ENCODE results near the gene ARHGAP22.

The ARHGAP22 gene

GRCh38 chr10:48464871-48465736, 139.8 kb downstream of the ARHGAP22 start:
- no peak for DNase-seq (ENCODE audit: low read depth in 2 of 2)

DNA sequence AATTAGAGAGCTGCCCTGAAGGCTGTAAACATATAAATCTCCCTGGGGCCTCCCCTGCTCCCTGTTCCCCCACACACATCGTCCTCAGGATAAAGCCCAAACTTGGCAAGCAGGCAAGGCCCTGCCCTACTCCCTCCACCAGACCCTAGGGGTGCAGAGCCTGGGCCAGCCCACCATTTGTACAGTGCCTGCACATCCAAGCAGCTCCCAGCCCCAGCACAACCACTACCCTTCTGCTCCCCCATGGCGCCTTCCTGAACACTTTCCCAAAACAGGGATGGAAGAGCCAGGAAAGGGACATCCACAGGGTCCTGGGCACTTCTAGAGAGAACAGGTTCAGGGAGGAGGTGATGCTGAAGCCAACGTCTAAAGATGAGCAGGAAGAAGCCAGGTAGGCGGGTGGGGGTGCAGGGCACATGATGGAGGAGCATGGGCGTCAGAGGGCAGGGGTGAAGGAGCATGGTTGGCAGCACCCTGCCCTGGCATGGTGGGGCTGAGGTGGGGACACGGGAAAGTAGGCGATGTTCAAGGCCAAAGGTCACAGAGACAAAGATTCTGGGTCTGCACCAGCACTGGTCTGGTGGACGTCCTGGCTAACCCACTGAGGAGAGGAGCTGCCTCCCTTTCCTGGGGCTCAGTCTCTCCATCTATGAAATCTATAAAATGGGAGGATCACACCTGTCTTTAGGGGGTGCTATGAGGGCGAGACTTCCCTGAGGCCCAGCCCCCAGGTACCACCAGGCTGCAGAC, 140.6 kb downstream of the ARHGAP22 start:
- DNase-seq (ENCODE audit: low read depth in 2 of 2), result no peak

DNA sequence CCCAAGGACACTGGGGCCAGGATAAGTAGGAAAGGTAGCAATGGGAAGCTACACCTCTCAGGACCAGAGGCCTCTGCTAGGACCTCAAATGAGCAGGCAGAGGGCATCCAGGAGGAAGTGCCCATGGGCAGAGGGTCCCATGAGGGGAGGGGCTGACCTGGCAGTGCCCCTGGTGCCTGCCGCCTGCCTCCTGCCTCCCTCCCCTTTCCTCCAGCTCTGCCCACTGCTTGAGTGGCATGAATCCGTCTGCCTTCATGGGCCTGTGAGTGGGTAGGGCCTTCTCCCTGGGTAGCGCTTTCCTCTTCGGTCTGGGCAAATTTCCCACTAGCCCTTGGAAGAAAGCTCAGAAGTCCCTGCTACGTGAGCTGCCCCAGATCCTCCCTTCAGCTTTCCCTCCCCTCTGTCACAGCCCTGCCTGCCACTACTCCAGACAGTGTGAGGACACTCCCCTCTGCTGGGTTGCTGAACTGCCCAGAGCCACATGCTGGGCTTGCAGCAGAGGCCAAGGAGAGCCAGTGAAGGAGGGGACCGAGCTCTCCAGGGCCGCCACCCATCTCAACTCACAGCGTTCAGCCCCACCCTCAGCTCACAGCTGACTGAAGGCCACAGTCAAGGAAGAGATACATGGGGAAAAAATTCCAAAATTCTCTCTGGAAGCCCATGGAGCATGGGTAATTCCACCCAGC, 141.4 kb downstream of the ARHGAP22 start:
- DNase-seq (ENCODE audit: low read depth in 2 of 2), result no peak

DNA sequence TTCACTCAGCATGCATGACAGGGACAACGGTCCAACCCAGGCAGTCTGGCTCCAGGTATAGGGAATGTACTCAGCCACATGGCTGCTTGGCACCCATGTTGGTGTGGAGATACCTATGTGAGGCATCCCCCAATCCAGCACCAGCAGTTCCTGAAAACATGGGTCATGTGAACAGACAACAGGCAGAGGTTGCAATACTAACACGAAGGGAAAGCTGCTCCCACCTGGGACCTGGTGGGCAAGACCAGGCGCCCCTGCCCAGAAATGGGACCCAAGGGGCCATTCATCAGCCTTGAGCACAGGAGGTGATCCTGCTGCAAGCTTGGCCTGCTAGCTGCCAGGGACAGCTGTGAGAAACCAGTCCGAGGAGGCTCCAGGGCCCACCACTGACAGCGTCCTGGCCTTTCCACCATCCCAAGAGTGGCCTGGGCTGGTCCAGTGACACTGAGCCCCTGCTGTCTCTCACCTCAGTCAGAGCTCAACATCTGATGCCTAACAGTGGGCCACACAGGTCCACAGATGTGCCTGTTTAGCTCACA, 142.3 kb downstream of the ARHGAP22 start:
- DNase-seq (ENCODE audit: low read depth in 2 of 2), result no peak

DNA sequence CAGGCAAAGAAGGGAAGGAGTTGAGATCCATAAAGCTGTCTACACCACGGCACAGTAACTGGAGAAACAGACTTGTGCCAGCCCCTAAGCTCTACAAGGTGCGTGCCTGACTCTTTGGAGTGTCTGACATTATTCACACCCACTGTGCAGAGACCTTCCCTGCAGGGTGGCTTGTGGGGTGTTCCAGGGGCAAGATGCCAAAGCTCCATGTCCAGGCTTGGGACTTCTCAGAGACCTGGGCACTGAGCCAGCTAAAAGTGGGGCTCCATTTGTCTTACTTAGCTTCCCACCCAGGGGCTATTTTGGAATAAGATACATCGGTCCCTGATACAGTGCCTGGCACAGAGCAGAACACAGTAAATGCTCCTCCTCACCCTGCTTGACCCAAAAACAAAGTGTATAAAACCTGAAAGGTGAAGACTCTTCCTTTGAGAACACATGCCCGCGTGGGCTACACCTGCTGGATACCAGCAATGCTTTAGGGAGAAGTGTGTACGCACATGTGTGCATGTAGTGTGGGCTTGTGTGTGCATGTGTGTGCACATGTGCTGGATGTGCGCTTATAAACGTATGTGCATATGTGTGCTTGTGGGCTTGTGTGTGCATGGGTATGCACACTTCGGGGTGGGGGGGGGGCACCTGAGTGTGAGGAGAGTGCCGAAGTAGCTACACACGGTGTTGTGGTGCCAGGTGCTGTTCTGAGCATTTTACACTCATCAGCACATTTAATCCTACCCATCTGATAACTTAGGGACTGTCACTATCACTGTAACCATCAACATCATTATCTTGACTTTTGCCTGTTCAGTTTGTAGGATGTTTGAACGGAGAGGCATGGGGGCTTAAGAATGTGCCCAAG, 143.0 kb downstream of the ARHGAP22 start:
- DNase-seq (ENCODE audit: low read depth in 2 of 2), result no peak

GRCh38 chr10:48460182-48460581, 144.7 kb downstream of the ARHGAP22 start:
- no peak for DNase-seq (ENCODE audit: low read depth in 2 of 2)

- no peak for DNase-seq (ENCODE audit: low read depth in 2 of 2)
Measured at GRCh38 chr10:48459270-48460150, 145.4 kb downstream of the ARHGAP22 start.

- DNase-seq (ENCODE audit: low read depth in 2 of 2), result no peak
Measured at GRCh38 chr10:48458662-48459048, 146.2 kb downstream of the ARHGAP22 start.

GRCh38 chr10:48457949-48458661, 146.8 kb downstream of the ARHGAP22 start:
- DNase-seq (ENCODE audit: low read depth in 2 of 2), result no peak

DNA sequence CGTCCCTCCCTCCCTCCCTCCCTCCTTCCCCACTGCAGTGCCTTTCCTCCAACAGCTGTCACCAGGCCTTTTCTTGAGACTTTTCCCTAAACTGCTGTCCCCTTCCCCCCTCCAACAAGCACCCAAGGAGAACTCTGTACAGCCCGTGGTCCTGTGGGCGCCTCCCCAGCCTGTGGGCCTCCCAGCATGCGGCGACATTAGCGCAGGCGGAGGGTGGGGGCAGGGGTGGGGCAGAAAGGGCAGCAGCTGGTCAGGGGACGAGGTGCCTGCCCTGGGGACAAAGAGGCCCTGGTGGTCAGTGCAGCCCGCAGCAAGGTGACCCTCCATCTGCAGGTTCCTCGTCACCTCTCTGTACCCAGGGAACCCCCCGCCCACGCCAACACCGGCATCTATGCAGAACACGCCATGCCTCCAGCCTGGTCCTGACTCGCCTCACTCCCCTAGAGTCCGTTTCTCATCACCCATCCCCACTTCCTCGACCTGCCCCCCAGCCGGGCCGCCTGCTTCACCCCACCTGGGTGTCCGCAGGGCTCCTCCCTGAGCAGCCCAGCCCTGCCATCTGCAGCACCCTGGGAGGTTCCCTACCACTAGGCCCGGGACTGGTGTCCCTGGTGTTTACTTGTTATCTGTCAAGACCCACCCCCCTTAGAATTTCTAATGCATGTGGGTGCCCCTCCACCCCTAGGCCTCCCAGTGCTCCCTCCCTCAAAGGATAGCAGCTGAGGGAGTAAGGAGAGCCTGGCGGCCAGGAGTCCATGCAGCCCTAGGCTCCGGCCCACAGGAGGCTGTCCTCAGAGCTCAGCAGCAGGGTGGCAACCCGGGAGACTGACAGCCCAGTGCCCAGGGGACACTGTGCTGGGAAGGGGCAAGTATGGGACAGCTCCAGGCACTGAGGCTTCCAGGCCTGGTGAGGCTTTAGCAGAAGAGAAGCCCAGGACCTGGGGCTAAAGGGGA, 147.8 kb downstream of the ARHGAP22 start:
- DNase-seq (ENCODE audit: low read depth in 2 of 2), result no peak

DNA sequence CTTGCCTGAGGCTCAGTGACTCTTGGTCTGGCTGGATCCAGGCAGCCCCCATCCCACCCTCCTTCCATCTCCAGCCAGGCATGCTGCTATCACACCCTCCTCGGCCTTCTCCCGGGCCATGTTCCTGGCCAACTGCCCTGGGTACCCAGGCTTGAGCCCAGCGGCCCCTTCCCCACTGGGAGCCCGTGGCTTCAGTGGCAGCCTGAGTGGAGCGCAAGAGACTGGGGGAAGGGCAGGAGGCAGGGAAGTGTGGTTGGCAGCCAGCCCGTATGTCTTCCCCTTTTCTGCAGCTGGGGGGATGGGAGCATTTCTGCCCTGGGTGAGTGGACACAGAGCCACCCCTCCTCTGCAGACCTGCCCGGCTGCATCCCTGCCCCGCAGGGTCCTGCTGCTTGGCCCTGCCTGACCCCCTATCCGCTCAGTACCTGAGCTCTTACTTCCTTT, 148.5 kb downstream of the ARHGAP22 start:
- no peak for DNase-seq (ENCODE audit: low read depth in 2 of 2)

DNA sequence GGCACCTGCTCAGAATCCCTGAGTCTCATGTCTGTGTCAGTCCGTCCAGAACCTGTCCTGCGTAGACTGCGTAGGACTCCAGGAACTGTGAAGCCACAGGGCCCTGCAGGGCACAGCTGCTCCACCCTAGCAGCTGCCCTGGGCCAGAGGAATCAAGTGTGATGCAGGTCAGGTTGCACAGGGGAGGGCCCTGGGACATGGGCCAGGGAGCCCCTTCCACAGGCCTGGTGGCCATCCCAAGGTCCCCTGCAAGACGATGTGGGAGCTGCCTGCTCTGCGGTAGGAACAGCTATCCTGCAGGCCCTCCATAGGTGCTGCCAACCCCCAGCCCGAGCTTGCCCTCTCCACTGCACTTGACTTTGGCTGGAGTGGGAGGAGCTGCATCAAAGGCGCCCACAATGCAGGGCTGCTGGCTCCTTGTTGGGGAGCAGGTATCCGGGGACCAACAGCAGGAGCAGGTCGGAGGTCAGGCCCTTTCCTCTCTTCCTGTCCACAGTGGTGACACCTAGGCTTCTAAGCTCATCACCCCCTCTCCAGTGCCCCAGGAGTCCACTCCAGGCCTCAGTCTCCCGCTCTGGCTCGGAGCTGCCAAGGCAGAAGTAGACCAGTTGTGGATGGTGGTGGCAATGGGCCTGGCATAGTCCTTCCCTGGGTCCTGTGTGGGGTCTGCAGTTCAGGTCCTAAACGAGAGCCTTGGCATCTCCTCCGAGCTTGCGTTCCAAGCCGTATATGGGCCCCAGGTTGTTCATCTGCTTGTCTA, 149.3 kb downstream of the ARHGAP22 start:
- DNase-seq (ENCODE audit: low read depth in 2 of 2), result no peak

- DNase-seq (ENCODE audit: low read depth in 2 of 2), result no peak
Measured at GRCh38 chr10:48455055-48455391, 149.8 kb downstream of the ARHGAP22 start.

GRCh38 chr10:48454302-48455054, 150.4 kb downstream of the ARHGAP22 start:
- DNase-seq (ENCODE audit: low read depth in 2 of 2), result no peak

- no peak for DNase-seq (ENCODE audit: low read depth in 2 of 2)
Measured at GRCh38 chr10:48453451-48454301, 151.2 kb downstream of the ARHGAP22 start.

- no peak for DNase-seq (ENCODE audit: low read depth in 2 of 2)
Measured at GRCh38 chr10:48452879-48453412, 151.9 kb downstream of the ARHGAP22 start.

All from fibroblast of skin of left quadriceps (primary cell).